ENCODE measurements around the gene EVI2A. TPM values are rescaled to one million over a fixed set of nuclear protein-coding genes. Genes with fewer than 3 reads are reported as not detected.
A peak's percentile ranks its signal among the peaks of the same experiment; 100 is the strongest.

The EVI2A gene
- total and polyA plus RNA-seq, 10 donors, result 27.0 to 79.7 (median 42.1) TPM

GRCh38 chr17:31308372-31309334 is 12.8 kb downstream of the EVI2A start:
- DNase-seq, result no peak
- Histone ChIP-seq H3K4me1 (peaks cover 16 to 78% (median 39%) of the 10 kb centered on the region in 6 donors), H3K36me3 (peaks cover 0 to 45% (median 23%) of the 10 kb centered on the region in 6 donors), H3K27ac (peak overlapping the region; percentile 23 to 94 (median 90)), H3K4me3 (peak overlapping the region in 7 of 8 donors; percentile 10 to 73 (median 45)), H3K27me3 (replicated peaks in 1 of 7) (no peaks in the 10 kb centered on the region), H3K9me3 (no peaks in the 10 kb centered on the region)
- intact Hi-C loops (cut with DNase I; ENCODE audit: low total_unique reads), result loop anchor here (10.0 kb wide), 1 partner anchor 64 kb away; no protein-coding TSS in a partner anchor
- WGBS, 5 donors, result 38 to 51% (median 43%) methylated on average over 5 of the region's 5 CpGs
- TF ChIP-seq, protein P1, sequence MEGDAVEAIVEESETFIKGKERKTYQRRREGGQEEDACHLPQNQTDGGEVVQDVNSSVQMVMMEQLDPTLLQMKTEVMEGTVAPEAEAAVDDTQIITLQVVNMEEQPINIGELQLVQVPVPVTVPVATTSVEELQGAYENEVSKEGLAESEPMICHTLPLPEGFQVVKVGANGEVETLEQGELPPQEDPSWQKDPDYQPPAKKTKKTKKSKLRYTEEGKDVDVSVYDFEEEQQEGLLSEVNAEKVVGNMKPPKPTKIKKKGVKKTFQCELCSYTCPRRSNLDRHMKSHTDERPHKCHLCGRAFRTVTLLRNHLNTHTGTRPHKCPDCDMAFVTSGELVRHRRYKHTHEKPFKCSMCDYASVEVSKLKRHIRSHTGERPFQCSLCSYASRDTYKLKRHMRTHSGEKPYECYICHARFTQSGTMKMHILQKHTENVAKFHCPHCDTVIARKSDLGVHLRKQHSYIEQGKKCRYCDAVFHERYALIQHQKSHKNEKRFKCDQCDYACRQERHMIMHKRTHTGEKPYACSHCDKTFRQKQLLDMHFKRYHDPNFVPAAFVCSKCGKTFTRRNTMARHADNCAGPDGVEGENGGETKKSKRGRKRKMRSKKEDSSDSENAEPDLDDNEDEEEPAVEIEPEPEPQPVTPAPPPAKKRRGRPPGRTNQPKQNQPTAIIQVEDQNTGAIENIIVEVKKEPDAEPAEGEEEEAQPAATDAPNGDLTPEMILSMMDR (IDR thresholded peaks at IDR 0.05 in 8 of 11, conservative IDR thresholded peaks at IDR 0.05 in 3 of 11), result no peak
- peak in 1 of 3 donors; percentile 23 for TF ChIP-seq POLR2A (IDR thresholded peaks at IDR 0.05)

DNA sequence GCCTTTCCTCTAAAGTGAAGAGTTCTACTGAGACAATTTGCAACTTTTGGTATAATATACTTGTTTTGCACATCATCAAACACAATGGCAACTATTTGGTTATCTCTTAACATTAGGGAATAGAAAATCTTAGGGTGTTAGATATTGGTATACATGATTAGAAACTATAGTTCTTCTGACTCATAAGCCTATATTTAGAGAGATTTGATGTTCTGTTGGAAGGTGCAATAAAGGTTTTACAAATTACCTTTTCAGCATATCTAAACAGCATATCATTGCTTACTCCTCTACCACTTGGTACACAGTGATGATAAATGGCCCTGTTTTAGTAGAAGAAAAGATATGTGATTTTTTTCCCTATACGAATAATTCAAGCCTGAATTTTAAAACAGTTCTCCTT is 13.8 kb downstream of the EVI2A start:
- Histone ChIP-seq H3K27ac (peak overlapping the region; percentile 23 to 94 (median 90)), H3K4me1 (peaks cover 16 to 86% (median 39%) of the 10 kb centered on the region in 6 donors), H3K27me3 (replicated peaks in 1 of 7) (no peaks in the 10 kb centered on the region), H3K9me3 (no peaks in the 10 kb centered on the region), H3K4me3 (peak overlapping the region in 4 of 8 donors; percentile 17 to 73 (median 52)), H3K36me3 (peaks cover 0 to 55% (median 28%) of the 10 kb centered on the region in 6 donors)
- intact Hi-C loops (cut with DNase I; ENCODE audit: low total_unique reads), result loop anchor here (10.0 kb wide), 1 partner anchor 63 kb away; no protein-coding TSS in a partner anchor
- no peak for DNase-seq
- WGBS, 5 donors, result 25 to 58% (median 31%) methylated on average over 1 of the region's 1 CpG
- TF ChIP-seq POLR2A (IDR thresholded peaks at IDR 0.05), result no peak
- TF ChIP-seq, protein P1 (IDR thresholded peaks at IDR 0.05 in 8 of 11, conservative IDR thresholded peaks at IDR 0.05 in 3 of 11), result no peak

GRCh38 chr17:31299624-31300023 is 21.8 kb downstream of the EVI2A start:
- TF ChIP-seq POLR2AphosphoS5 (IDR thresholded peaks at IDR 0.05), result no peak
- TF ChIP-seq, protein P1 (IDR thresholded peaks at IDR 0.05 in 8 of 11, conservative IDR thresholded peaks at IDR 0.05 in 3 of 11), result no peak
- no peak for TF ChIP-seq POLR2A (IDR thresholded peaks at IDR 0.05)
- H3K4me1 ChIP-seq, result peaks cover 0 to 31% (median 0%) of the 10 kb centered on the region in 6 donors
- no peaks in the 10 kb centered on the region for H3K9me3 ChIP-seq
- H3K4me3 ChIP-seq, result no peak overlapping the region
- intact Hi-C loops (cut with DNase I; ENCODE audit: low total_unique reads), result loop anchor here (10.0 kb wide), 1 partner anchor 55 kb away; no protein-coding TSS in a partner anchor
- H3K27me3 ChIP-seq (replicated peaks in 1 of 7), result no peaks in the 10 kb centered on the region
- H3K27ac ChIP-seq, result no peak overlapping the region
- H3K36me3 ChIP-seq, result peaks cover 0 to 27% (median 12%) of the 10 kb centered on the region in 6 donors
- no peak for DNase-seq

- 91 to 95% (median 92%) methylated on average over 7 of the region's 7 CpGs for WGBS, 5 donors
- H3K27me3 ChIP-seq (replicated peaks in 1 of 7), result no peaks in the 10 kb centered on the region
- peaks cover 0 to 9% (median 0%) of the 10 kb centered on the region in 6 donors for H3K4me1 ChIP-seq
Observed at GRCh38 chr17:31297090-31297489, 24.3 kb downstream of the EVI2A start, which contains the start of gene OMG. OMG (minus strand) TSS chr17:31297239; CDS start chr17:31296331, 908 bp downstream.

More at GRCh38 chr17:31297090-31297489, 24.3 kb downstream of the EVI2A start, which contains the start of gene OMG:
- H3K4me3 ChIP-seq, result no peak within 1 kb of the TSS
- intact Hi-C loops (cut with DNase I; ENCODE audit: low total_unique reads), result no loop called here
- no peak for DNase-seq
- no peak within 1 kb of the TSS for H3K27ac ChIP-seq
- TF ChIP-seq POLR2A (IDR thresholded peaks at IDR 0.05) (no peak), POLR2AphosphoS5 (IDR thresholded peaks at IDR 0.05) (no peak)
- TF ChIP-seq, protein P1 (IDR thresholded peaks at IDR 0.05 in 8 of 11, conservative IDR thresholded peaks at IDR 0.05 in 3 of 11), result no peak
- H3K9me3 ChIP-seq, result no peaks in the 10 kb centered on the region
- H3K36me3 ChIP-seq, result peaks cover 0 to 4% (median 0%) of the 10 kb centered on the region in 6 donors

Data from spleen (tissue), 11 donors.